IMR-90 (cell line): ENCODE results near the gene WNT7A.

Experiments
- BHLHE40 ChIP-seq: fragments of 150-350 bp; IDR thresholded peaks from 2 replicates; pipeline ENCODE4 v1.6.1; 2016; ENCODE audit warnings: mild to moderate bottlenecking, low read depth, low read length
- CEBPB ChIP-seq: IDR thresholded peaks from 2 replicates; pipeline ENCODE4 v1.6.1; 2012; ENCODE audit warnings: low read depth, low read length, improper control_type of control experiment
- MAFK ChIP-seq: IDR thresholded peaks from 2 replicates; pipeline ENCODE4 v1.6.1; 2012; ENCODE audit warnings: low read depth, low read length, improper control_type of control experiment
- MAZ ChIP-seq: IDR thresholded peaks from 2 replicates; pipeline ENCODE4 v1.6.1; 2012; ENCODE audit warnings: low read depth, mild to moderate bottlenecking, low read length, improper control_type of control experiment, moderate library complexity, borderline replicate concordance
- MXI1 ChIP-seq: IDR thresholded peaks from 2 replicates; pipeline ENCODE4 v1.6.1; 2012; ENCODE audit warnings: low read depth, mild to moderate bottlenecking, low read length, moderate library complexity, borderline replicate concordance
- NFE2L2 ChIP-seq: fragments of 150-350 bp; IDR thresholded peaks from 2 replicates; pipeline ENCODE4 v1.6.1; 2016; ENCODE audit warnings: low read depth, mild to moderate bottlenecking, low read length
- POLR2A ChIP-seq: IDR thresholded peaks from 2 replicates; pipeline ENCODE4 v1.6.1; 2012; ENCODE audit warnings: mild to moderate bottlenecking, low read depth, low read length
- RFX5 ChIP-seq: IDR thresholded peaks from 2 replicates; pipeline ENCODE4 v1.8.0; 2012; ENCODE audit warnings: low read depth, mild to moderate bottlenecking, low read length, moderate library complexity
- TF ChIP-seq, protein P1 (sequence below): conservative IDR thresholded peaks from 2 replicates; pipeline ENCODE4 v1.5.1; 2012; ENCODE audit warnings: mild to moderate bottlenecking, low read depth, low read length, improper control_type of control experiment

DNA sequence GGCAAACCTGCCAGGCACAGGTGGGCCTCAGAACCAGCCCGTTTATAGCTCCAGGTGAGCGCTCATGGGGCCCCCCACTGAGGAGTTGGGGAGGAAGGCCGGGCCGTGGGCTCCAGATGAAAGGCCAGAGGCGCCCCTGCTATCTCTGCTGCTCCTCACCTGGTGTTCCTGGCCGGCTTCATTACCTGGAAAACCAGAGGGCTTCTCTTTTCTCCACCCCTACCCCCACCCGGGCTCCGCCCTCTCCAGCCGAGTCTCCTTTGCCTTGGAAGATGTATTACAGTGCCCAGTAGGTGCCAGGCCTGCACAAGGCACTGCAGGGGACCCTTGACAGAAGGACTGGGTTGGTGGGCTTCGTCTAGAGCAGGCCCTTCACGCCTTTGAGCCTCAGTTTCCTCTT is 111.4 kb downstream of the WNT7A start:
- no peak for TF ChIP-seq CEBPB
- TF ChIP-seq, protein P1, sequence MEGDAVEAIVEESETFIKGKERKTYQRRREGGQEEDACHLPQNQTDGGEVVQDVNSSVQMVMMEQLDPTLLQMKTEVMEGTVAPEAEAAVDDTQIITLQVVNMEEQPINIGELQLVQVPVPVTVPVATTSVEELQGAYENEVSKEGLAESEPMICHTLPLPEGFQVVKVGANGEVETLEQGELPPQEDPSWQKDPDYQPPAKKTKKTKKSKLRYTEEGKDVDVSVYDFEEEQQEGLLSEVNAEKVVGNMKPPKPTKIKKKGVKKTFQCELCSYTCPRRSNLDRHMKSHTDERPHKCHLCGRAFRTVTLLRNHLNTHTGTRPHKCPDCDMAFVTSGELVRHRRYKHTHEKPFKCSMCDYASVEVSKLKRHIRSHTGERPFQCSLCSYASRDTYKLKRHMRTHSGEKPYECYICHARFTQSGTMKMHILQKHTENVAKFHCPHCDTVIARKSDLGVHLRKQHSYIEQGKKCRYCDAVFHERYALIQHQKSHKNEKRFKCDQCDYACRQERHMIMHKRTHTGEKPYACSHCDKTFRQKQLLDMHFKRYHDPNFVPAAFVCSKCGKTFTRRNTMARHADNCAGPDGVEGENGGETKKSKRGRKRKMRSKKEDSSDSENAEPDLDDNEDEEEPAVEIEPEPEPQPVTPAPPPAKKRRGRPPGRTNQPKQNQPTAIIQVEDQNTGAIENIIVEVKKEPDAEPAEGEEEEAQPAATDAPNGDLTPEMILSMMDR, result no peak
- no peak for TF ChIP-seq NFE2L2
- no peak for TF ChIP-seq MAFK
- no peak for TF ChIP-seq MXI1
- no peak for TF ChIP-seq BHLHE40
- TF ChIP-seq MAZ, result no peak
- no peak for TF ChIP-seq POLR2A
- no peak for TF ChIP-seq RFX5
